GM18508 (cell line): ENCODE data around the gene PSMD5.

ENCODE experiments used
- ATAC-seq: cut with Tn5 transposase; IDR thresholded peaks from one replicate; pipeline ENCODE4 v1.9.1; 2021; ENCODE audit warnings: moderate number of reproducible peaks; ENCODE audit not compliant: insufficient read depth, unreplicated experiment

PSMD5 gene

DNA sequence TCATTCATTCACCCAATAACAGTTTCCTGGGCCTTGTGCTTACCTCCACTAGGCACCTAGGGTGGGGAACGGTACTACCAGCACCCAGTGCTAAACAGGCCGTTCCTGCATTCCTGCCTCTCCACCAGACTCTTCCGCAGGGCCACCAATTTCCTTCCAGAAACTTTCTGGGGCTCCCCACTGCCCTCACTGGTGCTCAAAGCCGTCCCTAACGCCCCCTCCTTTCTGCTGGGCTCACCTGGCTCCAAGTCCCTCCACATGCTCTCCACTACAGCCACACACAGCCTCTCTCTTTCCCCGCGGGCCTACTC, 32.9 kb upstream of the PSMD5 start:
- no peak for ATAC-seq

DNA sequence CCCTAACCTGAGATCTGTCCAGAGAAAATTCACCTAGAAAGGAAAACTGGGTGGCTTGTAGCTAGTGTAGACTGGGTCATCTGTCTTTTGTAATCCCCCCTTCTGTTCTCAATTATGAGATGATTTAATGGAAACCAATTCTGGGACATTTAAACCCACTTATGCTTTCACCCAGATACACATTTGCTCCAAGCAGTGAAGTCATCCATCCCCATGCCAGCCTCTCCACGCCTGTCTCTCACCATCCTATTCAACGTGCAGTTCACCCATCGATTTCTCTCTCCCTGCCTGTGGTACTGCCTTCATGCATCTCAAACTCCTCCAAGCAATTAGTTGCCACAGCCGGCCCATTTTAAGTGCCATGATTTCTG, 32.5 kb upstream of the PSMD5 start:
- ATAC-seq, result no peak

DNA sequence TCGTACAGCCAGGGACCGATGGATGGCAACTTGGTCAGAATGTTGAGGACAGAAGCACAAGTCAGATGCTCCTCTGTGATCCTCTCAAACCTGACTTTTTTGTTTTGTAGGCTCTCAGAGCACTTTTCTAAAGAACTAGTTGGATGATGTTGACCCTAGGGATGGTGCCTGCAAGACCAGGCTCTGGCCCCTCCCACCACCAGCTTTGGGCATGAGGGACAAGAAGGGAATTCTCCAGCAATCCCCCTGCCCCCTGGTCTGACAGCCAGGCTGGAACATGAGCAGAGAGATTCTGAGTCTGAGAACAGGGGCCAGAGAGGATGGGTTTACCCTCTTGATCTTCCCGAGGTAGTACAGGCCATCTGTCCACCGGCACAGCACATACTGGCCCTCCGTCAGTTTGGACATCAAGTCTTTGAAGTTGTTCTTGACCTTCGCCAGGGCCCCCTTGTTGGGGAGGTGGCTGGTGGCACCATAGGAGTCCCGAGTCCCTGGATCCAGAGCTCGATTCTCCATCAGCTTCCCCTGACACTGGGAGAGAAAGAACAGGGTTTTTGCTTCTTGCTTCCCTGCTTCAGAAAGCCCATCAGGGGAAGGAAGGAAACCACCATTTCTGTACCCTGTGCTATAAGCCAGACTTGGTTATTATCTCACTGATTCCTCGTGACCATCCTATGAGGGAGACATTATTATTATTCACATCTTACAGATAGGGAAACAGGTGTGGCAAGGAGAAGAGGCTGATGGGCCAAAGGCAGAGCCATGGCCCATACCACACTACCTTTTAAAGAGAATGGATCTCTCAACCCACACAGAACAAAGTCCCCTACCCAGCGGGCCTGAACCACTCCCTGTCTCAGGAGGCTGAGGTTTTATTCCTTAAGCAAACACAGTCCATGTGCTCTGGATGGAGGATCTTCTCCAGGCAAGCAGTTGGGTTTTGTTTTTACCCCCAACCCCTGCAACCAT, 31.8 kb upstream of the PSMD5 start:
- ATAC-seq, result no peak

DNA sequence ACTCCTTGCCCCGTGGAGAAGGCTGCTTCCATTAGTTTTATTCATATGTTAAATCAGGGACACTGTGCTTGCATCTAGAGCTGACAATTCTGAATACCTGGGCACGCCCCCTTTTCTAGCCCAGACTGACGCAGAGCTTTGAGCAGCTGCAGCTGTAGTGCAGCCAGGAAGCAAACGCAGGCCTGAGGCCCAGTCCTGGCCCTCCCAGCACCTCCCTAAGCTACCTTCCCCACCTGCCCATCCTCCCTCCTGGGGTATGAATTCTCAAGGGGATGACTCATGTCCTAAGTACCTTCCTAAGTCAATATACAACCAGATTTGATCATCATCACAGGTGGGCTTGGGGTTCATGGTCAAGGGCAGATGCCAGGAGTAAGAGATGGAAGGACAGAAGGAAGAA, 30.8 kb upstream of the PSMD5 start:
- no peak for ATAC-seq

DNA sequence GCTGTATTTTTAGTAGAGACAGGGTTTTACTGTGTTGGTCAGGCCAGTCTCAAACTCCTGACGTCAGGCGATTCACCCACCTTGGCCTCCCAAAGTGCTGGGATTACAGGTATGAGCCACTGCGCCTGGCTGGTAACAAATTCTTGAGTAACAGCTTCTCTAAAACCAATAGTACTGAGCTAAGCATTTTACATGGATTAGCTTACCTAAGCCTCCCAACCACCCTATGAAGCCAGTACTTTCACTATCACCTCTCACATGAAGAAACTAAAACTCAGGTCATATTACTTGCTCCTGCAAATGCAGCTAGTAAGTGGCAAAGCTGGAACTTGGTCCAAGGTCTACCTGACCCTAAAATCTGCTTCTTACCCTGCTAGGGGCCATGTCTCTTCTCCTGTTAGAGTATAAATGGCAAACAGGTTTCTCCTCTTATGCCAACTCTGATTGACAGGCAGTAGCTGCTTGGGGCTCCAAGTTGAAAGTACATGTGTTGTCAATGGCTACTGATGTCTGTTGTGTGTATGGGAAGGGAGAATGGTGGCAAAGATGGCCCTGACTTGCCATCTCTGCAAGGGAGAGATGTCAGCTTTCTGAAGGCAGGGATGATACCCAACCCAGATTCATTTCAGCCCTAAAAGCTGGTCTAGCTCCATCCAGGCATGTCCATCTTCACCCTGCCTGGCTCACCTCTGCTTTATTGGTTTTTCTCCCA, 30.2 kb upstream of the PSMD5 start:
- ATAC-seq, result no peak

DNA sequence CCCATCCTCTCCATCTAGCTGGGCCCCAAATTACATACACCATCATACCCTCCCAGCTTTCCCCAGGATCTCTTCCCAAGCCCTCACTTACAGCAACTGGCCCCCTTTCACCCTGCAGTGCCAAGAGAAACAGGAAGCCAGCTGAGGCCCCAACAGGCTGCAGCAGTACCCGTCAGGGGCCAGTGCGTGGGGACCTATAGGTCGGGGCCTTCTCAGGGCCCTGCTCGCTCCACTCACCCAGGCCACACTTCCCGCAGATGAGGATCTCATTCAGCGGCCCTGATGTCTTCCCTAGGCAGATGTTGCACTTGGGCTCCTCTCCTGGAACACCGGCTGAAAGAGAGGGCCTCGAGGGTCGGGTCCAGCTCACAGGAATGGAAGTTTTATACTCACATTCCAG, 27.5 kb upstream of the PSMD5 start:
- no peak for ATAC-seq

DNA sequence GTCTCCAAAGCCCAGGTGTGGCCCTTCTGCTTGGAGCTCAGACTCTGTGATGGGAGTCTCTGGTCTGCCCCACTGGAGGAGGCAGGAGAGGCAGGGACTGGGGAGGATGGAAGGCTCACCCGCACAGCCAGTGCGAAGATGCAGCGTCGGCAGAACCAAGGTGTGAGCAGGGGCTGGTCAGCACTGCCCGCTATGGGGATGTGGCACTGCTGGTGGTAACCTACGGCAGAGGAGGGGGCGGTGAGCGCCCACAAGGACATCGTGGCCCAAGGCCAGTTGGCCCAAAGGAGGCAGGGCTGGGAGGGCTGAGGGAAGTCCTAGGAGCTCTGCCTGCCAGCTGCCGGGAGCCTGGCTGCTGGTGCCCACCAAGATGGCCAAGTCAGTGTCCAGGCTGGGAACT, 27.0 kb upstream of the PSMD5 start:
- no peak for ATAC-seq

DNA sequence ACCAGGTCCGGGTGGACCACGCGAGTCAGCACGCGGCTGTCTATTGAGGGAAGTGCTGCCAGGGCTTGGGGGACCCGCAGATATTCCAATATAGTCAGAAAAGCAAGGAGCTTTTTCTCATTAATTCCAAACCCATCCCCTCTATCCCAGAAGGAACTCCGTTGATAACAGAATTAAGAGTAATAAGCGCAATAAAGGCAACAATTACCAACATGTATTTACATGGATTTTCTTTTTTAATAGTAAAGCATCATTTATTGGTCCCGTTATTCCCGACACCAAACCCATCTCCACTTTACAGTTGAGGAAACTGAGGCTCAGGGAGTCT, 26.6 kb upstream of the PSMD5 start:
- ATAC-seq, result no peak

DNA sequence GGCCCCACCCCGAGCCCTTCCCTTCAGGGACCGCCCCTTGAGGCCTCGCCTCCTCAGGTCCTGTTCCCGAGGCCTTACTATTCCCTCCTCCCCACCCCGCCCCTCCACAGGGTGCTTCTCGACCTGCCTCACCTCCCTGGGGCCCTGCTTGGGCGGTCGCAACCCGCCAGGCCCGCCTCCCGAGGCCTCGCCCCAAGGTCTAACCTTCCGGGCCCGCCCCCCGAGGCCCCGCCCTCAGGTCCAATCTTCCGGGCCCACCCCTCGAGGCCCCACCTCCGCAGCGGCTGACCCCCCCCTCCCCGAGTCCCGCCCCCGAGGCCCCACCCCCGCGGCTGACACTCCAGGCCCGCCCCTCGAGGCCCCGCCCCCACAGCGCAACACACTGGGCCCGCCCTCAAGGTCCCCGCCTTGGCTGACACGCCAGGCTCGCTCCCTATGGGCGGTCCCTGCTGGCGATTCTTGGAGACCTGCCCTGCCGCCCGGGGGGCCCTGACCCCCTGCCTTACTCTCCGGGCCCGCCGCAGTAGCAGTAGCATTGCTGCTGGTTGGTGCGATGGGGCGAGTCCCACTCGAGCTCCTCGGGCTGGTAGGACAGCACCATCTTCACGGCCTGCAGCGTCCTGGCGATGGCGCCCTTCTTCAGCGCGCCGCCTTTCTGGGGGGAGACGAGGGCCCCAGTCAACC, 26.1 kb upstream of the PSMD5 start:
- no peak for ATAC-seq

DNA sequence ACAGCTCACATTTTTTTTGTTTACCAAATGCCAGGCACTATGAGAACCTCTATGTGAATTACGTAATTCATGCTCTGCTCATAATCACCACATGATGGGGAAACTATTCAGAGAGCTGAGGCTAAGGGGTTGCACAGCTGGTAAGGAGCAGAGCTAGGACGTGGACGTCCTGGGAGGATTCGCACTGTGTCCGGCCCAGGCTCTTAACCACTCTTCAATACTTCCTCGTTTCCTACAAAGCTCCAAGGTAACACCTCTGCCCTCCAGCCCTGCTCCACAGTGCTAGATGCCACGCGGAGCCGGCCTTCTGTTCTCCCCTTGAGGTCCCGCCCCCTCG, 25.6 kb upstream of the PSMD5 start:
- no peak for ATAC-seq

DNA sequence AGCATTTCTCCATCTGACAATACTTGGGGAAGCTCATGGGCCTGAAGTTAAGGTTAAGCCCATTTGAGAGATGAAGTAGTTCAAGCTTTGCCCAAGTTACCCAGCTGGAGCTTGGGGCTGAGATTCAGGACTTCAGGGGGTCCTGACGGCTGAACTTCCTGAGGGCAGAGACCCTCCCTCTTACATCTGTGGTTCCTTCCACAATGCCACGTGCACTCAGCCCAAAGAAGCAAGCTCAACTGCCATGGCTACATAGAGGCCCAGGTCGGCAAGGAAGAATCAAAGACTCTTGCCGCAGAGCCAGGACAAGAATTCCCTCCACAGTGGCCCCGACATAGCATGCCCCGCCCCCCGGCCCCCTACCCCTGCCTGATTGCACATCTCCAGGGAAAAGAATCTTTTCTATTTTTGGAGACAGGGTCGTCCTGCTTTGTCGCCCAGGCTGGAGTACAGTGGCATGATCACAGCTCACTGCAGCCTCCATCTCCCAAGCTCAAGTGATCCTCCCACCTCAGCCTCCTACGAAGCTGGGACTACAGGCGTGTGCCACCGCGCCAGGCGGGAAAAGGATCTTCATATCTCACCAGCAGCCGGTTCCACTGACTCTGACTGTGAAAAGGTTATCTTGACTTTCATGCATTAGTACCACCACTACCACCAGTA, 25.1 kb upstream of the PSMD5 start:
- ATAC-seq, result no peak

DNA sequence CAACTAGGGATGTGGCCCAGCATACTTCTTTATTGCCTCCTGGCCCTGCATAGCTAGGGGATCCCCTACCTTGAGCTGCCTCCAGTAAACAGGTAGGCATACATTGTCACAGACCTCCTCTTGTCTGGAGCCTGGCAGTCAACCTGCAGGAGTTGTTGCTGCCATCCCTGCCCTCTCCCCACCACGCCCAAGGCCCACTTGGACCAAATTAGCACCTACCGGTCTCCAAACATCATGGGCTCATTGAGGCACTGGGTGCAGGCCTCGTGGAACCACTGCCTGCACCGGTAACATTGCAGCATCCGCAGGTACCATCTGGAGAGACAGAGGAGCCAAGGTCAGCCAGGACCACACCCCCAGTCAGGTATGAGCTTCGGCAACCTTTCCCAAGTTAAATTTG, 23.9 kb upstream of the PSMD5 start:
- no peak for ATAC-seq

DNA sequence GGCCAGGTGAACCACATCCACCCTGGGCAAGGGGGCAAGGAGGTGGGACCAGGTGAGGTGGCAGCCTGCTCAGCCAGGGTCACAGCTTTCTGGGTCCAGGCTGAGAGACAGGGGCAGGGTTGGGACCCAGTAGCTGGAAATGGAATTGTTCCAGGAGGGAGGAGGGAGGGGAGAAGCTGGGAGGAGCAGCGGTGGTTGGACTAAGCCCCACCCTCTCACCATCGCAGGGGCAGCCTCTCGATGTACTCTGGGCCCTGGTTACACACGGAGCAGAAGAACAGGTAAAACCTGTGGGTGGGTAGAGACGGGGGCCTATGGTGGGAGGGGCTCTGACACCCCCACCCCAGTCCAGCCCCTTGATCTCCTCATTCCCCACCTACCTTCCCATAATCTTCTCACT, 23.1 kb upstream of the PSMD5 start:
- ATAC-seq, result no peak

DNA sequence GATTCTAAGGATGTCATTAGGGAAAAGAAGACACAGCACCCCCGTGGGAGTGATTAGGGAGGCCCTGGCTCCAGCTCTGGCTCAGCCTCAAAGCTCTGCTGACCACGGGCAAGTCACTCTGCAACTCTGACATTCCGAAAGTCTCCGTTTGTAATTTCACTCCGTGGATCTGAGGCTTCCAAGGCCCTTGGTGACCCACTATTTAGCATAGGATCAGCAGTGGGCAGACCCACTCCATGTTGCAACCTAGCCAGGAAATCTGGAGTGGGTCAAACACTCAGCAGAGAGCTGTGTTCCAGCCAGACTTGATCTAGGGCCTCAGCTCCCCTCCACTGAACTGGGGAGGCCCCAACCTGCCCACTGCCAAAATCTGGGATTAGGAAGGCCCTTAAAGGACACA, 22.5 kb upstream of the PSMD5 start:
- ATAC-seq, result no peak

DNA sequence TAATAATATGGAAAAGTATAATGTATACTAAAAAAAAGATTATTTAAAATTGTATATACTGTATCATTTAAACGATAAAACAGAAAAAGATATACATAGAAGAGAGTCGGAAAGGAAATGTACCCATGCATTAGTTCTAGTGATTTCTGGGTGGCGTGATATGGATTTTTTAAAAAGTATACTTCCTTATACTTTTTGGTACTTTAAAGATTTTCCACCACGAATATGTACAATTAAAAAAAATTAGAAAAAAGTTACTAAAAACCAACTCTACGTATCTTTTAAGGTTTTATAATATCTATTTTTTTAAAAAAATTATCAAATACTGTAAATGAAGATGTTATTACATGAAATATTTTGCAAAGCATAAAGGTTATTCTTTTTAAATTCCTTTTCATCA, 22.0 kb upstream of the PSMD5 start:
- ATAC-seq, result no peak

DNA sequence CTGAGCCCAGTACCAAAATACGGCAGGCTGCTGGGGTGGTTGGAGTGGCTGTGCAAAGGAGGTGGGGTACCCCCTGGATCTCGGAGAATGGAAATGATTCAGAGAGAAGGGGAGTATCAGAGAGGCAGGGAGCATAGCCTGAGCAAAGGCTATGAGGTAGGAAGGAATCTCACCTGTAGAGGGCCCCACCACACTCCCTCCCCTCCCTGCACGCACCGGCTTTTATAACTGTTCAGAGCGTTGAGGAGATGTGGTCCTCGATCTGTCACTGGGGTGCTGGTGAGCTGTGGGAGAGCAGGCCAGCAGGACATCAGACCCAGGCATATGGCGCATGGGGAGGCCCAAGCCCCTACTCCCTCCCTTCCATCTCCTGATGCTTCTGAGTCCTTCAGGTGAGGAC, 21.1 kb upstream of the PSMD5 start:
- ATAC-seq, result no peak

DNA sequence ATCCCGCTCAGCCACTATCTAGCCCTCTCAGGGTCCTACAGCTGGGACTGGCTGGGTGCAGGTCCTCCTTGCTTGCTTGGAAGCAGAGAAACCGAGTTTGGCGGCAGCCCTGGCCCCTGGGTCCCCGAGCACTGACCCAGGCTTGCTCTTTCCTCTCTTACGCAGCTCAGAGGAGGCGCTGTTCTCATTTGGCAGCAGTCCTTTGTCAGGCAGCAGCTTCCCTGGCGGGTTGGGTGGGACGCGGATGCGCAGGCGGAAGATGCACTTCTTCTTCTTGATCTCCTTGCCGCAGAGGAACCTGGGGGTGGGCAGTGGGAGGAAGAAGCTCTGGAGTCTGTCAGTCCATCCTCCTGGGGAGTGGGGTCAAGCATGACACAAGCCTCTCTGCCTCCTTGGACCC, 19.7 kb upstream of the PSMD5 start:
- ATAC-seq, result no peak

DNA sequence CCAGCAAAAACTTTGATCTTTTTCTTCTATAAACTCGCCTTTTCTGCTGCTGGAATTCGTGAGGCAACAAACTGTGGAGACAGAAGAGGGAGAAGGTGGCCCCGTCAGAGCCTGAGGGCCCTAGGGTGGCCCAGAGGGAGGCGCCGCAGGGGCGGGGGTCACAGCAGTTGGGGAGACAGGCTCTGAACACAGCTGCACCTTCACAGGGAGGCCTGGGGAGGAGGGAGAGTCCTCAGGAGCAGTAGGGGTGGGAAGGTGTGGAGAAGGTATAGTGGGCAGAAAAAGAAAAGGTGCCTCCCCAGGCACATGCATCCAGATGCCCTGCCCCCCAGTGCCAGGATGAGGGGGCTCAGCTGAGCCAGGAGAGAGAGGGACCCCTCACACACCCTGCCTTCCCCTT, 19.2 kb upstream of the PSMD5 start:
- no peak for ATAC-seq

DNA sequence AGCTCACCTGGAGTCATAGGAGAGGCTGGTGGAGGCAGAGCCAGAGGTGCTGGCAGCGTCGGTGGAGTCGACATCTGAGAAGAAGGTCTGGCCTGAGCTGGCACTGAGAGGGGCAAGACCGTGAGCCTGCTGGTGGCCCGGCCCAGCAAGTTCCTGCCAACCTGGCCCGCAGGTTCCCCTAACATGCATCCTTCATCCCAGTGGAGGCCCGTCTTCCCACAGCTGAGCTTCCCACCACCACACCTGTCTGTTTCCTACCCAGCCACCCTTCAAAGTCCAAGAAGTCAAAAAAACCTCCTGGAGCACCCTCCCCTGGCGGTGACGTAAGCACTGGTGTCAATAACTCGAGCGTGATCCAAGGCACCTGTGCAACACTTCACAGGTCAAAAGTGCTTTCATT, 17.4 kb upstream of the PSMD5 start:
- no peak for ATAC-seq

DNA sequence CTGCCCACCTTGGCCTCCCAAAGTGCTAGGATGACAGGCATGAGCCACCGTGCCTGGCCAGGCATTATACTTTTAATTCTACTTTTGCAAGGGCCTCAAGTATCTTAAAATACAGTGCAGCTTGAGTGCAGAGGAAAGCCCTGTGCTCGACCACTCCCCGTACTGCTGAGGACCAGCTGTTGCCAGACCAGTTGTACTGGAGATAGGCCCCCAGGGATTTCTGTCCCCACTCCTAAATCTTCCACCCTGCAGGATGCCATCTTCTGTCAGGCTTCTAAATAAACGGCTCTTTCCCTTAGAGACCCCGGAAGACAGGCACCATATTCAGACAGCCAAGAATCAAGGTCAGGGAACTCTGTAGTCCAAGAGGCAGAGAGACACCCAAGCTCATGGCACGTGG, 16.6 kb upstream of the PSMD5 start:
- no peak for ATAC-seq

DNA sequence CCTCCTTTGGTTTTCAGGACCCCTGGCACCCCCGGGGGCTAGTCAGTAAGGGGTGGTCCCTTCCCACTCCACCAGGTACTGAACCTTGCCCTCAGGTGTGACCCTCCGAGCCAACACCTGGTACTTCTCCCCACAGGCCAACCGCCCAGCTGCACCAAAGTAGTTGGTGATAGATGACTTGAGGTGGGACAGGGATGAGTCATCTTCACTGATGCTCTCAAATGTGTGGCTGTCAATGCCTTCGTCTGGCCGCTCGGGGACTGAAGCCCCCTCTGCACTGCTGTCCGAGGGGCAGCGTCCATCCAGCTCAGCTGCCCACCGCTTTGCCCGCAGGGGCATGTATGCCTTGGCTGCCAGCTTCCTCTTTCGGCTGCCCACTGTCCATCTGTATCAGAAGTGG, 15.2 kb upstream of the PSMD5 start:
- no peak for ATAC-seq
